Stimulated activated CD4-positive, alpha-beta T cell treated with anti-CD3 and anti-CD28 coated beads, Interleukin-15, amount 100 ng/mL, for 1 hour (primary cell): Measurements from ENCODE around the gene TNS1.
A peak's percentile ranks its signal among the peaks of the same experiment; 100 is the strongest.

Experiments used
- DNase-seq, 2 donors: peaks; one replicate each; pipeline ENCODE4 v3.0.0-alpha.2; 2020; ENCODE audit warnings: low read depth in 1 of 2, low spot score in 1 of 2

The TNS1 gene

DNA sequence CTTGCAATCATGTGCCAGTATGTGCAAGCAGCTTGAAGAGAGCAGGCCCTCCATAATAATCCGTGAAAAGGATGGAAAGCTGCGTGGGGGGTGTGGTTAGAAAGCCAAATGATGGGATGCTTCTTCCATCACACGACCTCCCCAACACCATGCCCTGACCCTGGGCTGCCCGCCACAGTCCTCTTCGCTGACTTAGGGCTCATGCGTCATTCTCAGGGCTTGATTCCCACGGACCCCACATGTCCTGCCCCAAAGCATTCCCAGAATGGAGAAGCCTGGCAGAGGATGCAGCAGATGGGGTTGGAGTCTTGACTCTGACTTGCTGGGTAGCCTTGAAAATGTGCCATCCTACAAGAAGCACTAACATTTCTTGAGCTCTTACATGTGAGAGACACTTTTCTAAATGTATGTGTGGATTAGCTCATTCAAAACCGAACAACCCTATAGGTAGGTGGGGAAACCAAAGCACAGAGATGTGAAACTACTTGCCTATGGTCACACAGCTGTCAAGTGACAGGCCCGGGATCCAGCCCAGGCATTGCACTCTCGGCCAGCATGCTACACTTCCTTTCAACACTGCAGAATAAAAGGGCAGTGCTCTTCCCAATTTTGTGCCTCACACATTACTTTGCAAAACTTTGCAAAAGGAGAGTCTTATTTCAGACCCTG, 3.7 kb downstream of the TNS1 start:
- DNase-seq: no peak

DNA sequence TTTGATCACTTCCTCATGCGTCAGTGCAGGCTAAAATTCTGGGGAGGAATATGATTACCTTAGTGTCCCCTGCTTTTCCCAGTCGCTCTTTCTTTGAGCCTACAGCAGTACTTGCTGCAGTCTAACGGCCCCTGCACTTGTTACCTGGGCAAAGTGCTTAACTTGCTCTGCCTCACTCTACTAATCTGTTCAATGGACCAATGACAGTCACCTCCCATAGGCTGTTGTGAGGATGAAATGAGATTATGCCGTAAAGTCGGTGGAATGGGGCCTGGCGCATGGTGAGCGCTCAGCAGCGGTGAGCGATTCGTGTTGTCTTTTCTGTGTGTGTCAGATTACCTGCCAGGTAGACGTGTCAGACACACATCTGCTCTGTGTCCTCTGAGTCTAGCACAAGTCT, 5.3 kb downstream of the TNS1 start:
- no peak for DNase-seq

DNA sequence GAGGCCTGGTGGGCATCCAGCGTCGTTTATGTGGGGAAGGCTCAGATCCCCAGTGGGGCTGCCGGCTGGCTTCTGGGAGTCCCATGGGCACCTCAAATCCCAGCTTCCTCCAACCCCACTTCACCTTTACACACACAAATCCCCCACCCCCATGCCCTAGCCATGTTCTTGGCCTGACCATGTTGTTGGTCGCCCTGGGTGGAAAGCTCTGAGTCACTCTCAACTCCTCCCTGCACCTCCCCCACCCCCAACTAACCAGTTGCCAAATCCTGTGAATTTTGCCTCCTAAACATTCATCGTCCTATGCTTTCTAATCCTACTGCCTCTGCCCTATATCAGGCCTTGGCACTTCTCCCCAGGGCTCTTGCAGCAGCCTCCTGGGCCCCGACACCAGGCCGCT, 6.4 kb downstream of the TNS1 start:
- DNase-seq: no peak

DNA sequence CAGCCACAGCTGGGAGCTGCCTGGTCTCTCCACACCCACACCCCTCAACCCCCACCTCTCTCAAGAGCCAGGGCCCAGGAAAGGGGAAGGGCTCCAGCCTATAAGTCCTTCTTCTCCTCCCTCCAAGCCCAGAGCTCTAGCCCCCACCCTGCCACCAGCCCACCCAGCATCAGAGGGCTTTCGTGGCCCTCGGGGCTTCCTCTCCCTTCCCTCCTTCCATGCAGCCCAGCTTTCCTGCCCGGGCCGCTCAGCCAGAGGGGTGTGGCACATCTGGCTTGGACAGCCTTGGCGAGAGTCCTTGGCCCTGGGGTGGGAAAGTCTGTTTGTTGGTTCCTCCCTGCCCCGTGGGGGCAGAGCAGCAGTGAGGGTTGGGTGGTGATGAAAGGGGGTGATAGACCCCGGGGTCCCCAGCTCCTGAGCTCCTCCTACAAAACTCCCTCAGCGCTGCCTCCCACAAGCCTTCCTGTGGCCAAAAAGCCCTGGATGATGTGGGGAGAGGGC, 7.0 kb downstream of the TNS1 start:
- no peak for DNase-seq

DNA sequence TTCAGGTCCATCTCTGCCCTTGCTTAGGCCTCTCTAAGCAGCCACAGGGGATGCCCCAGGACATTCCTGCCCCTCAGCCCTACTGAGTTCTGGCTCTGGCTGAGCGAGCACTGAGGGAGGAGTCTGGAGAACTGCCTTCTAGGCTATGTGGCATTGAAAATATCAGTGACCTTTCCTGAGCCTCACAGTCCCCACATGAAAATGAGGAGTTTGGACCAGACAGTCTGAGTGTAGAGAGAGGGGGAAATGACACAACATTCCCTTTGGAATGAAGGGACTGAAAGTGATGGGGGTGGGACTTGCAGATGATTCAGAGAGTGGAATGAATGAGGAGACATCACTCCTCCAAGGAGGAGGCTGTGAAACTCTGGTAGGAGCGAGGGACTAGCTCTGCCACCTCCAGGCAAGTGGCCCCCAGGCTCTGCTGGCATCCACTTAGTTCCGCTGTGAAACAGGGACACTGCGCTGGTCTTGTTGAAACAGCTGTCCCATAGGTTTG, 8.0 kb downstream of the TNS1 start:
- no peak for DNase-seq

DNA sequence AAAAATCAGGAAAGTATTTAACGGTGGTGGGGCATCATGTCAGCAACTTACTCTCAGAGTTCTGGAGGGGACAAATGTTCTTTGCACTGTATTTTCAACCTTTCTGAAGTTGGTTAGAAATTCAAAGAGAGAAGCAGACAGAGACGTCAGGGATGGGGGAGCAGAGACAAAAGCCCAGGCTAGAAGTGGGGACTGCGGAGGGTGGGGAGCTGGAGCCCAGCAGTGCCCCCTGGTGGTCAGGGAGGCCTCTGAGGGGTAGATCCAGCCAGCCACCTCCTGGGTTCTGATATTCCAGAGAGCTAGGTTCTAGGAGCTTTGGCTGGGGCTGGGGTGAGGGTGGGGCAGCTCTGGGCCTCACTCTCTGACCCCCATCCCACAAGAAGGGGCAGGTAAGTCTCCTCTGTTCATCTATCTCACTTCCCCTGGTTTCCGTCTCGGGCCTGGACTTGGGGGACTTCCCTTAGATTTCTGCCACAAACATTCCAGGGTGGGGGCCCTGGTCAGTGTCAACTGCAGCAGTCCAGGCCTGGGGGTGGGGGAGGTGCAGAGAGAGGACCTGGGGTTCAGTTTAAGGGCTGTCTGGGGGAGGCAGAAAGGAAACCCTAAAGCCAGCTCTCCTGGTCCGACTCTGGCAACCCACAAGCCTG, 8.9 kb downstream of the TNS1 start:
- peak in 1 of 2 donors; percentile 42 for DNase-seq

DNA sequence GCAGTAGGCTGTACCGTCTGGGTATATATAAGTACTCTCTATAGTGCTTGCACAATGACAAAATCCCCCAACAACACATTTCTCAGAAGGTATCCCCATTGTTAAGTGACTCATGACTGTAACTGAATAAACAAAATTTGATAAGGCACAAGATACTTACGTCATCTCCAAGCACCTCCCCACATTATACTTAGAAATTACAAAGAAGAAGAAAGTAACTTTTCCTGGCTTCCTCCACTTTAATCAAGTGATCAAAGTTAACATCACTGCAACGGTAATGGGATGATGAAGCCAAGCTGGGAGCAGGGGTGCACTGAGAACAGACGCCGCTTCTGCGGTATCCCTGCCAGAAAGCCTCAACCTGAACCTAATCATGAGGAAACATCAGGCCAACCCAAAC, 9.7 kb downstream of the TNS1 start:
- no peak for DNase-seq

DNA sequence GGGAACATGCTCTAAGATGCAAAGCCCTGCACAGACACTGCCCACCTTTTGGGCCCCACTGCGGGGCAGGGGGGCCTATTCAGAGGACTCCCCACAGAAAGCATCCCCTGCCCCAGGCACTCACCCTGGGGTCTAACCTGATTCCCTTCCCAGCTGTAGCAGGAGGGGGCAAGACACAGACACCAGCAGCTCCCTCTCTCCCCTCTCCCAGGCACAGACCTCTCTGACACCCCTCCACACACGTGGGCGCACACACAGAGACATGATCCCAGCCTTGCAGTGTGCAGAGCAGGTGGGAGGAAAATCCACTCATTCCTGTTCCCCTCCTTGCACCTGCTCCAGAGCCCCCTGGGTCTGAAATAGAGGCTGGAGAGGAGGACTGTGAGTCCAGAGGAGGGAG, 10.7 kb downstream of the TNS1 start:
- DNase-seq: no peak

DNA sequence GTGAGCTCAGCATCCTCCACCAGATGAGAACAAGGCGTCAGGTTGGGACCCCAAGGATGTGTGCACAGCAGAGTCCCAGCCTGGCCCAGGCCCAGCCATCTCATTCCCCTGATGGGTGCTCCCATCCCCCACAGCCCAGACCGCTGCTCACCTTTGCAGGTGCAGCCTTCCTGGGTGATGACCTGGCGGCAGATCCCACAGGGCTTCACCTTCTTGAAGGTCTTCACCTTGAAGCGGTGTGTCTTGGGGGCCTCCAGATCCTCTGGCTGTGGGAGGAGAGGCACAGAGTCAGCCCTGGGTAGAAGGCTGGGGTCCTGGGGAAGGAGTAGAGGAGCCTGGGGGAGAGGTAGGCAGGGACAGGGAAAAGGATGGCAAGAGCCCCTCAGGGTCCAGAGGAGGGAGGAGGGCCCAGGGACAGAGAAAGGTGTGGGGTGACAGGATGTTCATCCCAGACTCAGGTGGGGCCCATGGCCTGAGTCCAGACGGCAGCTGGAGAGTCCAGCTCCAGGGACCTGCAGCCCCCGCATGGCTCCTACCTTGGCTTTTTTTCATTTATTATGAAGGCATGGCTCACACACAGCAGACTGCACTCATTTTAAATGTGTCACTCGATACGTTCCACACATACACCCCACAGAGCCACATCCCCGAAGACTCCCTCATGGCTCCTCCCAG, 11.9 kb downstream of the TNS1 start:
- no peak for DNase-seq

DNA sequence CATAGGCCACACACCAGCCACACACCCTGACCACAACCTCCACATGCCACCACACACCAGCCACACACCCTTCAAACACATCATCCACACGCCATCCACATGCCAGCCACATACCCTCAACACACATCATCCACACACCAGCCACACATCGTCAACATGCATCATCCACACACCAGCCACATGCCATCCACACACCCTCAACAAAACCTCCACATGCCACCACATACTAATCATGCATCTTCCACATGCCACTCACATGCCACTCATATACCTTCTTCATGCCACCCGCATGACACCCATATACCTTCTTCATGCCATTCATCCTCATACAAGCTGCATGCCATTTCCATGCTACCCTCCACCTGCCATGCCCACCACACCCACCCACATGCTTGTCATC, 12.4 kb downstream of the TNS1 start:
- DNase-seq: no peak

DNA sequence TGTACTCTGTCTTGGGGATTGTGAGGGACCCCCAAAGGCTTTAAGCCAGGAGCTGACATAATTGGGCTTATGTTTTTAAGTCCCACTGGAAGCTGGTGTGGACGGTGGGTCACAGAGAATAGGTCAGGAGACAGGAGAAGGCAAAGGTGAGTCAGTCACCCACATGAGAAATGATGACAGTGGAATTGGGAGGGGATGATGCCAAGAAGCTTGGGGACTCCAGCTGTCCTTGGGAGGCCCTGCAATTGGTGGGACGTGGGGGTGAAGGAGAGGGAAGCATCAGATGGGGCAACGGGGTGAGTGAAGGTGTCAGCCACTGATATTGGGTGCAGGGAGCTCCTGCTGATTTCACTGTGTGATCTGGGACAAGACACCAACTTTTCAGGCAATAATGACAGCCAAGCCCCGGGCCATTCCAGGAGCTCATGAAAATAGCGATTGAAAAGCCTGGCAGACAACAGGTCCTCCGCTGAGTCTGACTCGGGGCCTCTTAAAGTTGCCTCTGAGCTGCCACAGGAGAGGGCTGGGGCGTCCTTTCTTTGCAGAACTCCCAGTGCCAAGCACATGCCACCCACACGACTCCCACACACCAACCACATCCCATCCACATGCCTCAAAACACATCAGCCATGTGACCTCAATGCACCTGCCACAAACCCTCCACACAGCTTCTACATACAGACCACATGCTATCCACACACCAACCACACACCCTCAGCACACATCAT, 13.4 kb downstream of the TNS1 start:
- no peak for DNase-seq

DNA sequence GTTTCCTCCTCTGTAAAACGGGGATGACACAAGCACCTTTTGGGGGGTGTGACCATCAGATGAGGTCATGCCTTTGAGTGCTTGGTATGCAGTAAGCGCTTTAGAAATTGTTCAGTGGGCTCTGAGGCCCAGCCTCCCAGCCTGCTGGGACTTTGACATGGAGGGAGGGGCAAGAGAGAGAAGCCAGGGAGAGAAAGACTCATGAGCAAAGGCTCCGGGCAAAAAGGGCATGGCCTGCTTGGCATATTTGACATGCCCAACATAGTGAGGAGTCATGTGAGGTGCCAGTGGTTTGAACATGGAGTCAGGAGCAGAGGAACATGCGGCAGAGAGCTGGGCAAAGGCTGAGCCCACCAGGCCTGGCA, 14.0 kb downstream of the TNS1 start:
- no peak for DNase-seq

DNA sequence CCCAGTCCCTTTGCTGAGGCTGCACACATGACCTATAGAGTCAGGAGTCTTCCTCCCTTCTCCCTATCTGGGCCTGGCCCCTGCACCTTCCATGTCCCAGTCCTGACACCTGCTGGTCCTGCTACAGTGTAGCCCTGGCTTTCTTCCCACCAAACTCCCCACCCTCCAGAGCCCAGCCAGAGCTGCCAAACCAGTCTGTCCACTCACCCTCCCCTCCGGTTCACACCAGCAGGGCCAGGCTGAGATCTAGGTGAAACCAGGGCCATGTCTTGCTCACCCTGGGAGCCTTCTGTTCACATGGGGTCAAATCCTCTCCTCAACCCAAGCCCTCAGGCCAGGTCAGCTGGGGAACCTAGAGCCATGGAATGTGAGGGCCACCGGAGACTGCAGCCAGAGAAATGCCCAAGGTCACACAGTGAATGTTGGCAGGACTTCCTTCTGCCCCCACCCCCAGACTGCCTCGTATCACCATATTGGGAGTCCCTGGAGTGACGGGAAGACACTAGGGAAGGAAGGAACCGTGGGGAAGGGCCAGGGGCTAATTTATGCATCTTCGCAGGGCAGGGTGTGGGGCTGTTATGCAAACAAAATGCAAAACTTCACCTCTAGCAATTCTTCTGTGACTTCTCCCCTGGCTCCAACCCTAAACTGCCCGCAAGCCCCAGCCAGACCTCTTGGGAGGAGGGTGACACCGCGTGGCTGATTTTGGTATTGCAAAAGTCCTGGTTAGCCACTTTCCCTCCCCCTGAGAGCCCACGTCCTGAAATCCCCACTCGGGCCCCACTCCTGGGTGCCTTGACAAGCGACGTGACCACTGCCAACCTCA, 14.6 kb downstream of the TNS1 start:
- peak in 1 of 2 donors; percentile 43 for DNase-seq

DNA sequence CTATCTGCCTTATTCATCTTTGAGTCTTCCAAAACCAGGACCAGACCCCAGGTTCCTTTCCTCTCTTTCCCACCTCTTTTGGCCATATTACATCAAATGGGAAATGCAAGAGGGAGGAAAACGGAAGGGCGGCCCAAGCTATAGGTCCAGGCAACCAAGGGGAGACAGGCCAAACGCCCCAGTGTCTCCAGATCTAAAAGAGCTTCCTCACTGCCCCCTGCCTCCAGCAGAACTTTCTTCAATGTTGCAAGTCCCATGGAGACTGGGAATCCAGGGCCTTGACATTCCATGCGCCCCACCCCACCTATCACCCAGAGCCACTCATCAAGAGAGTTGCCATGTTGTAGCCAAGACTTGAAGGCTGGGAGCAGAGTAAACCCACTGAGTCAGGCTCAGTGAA, 15.4 kb downstream of the TNS1 start:
- no peak for DNase-seq

DNA sequence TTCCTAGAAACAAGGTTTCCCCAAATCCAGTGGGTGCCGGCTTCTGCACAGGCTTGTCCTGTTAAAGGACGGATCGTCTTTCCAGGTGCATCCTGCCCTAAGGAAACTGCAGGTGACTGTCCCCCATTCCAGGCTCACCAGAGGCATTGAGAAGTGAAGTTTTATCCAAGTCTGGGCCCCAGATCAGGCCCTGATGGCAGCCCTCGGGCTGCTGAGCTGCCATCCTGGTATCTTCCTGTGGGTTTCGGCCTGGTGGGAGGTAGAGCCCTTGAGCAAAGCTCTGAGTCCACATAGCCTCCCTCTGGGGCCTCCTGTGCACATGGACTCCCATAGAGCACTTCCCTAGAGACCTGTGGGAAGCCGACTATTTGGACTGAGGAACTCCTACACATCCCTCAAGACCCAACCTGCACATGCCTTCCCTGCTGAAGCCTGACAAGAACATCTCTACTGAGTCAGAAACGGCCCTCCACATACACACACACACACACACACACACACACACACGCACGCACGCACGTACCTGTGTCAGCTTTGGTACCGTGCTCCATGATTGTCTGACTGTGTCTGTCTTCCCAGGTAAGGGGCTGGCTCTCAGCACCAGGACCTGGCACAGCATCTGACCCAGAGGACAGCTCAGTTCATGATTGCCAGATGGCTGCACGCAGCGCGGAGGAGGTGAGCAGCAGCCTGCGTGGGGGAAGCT, 16.4 kb downstream of the TNS1 start:
- DNase-seq: no peak

DNA sequence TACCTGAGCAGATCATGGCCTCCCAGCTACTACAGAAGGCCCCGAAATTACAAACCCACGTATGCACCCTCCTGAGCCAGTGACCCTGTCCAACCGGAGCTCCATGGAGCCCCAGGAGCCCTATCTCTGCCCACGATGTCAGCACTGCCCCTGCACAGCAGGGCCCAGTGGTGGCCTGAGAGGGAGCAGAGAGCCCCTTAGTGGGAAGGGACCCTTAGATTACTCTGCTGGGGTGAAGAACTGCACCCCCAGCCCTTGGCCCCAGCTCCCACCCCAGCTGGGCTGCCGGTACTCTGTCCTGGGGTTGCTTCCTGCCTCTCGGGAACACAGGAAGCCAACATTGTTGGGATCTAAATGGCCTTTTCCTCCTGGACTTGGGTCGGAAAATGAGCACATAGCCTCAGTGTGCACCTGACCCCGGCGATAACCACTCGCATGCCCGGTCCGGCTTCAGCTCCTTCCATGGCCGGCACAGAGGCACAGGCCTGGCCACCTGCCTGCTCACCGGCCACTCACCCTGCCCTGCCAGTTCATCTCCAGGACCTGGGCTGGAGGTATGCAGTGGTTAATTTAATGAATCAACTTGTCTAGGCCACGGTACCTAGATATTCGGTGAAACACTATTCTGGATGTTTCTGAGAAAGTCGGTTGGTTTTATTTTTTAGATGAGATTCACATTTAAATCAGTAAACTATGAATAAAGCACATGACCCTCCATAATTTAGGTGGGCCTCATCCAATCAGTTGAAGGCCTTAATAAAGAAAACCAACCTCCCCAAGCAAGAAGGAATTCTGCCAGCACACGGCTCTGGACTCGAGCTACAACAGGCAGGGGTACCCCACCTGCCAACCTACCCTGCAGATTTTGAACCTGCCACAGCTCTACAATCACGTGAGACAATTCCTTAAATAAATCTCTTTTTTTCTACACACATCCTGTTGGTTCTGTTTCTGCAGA, 19.2 kb downstream of the TNS1 start:
- no peak for DNase-seq

DNA sequence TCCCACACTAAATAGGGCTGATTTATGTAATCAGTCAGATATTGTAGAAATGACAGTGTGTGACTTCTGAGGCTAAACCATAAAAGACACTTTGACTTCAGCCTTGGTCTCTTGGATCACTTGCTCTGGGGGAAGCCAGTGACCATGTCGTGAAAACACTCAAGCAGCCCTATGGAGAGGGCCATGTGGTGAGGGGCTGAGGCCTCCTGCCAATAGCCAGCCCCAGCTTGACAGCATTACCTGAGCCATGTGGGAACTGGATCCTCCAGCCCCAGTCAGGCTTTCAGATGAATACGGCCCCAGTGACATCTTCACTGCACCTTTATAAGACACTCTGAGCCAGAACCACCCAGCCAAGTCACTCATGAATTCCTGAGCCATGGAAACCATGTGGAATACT, 20.8 kb downstream of the TNS1 start:
- no peak for DNase-seq

DNA sequence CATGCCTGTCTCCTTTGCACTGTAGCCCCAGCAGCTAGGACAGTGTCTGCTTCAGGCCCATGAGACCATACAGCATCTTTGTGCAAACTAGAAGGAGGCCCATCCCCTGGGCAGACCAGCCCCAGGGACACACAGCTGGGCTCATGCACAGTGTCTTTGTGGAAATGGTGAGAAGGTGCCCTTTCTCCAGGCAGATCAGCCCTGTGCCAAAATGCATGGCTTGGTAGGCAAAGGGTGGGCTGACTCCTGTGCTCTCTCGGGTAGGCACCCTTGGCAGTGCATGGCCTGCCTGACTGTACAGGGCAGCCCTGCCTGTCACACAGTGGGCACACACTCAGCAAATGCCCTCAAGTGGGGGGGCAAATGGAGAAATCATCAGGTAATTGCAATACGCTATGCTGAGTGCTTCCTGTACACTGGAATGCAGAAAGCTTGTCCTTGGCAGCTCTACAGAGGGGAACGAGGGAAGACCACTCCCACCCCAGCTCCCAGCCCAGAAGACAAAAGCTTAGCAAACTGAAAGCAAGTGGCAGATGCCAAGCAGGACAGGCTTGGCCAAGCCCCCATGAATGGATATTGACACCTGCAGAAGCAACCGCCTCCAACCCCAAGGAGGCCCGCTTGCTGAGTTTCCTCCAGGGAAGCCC, 21.6 kb downstream of the TNS1 start:
- DNase-seq: no peak

DNA sequence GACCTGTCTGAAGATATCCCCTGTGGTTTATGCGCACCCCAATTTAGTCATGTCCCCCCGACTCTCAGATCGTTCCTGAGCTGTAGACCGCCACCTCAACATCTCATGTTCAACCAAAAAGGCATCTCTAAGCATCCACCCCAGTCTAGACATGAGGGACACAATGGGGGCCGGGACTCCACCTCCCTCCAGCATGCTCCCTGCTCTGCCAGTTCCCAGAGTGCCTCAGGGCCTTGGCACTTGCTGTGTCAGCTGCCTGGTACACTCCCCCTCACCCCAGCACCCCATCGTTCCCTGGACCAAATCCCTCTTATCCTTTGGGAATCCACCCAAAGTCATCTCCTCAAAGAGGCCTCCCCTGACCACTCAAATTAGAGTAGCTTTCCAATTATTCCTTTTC, 22.2 kb downstream of the TNS1 start:
- no peak for DNase-seq
